Measurements from ENCODE around the gene ZNF726. TPM values are rescaled to one million over a fixed set of nuclear protein-coding genes. Genes with fewer than 3 reads are reported as not detected.

Gene ZNF726
- total RNA-seq (5.6 and 8.3 TPM in 2 replicates), polyA plus RNA-seq (3.9 and 5.6 TPM in 2 replicates), polyA minus RNA-seq (2.3 and 2.5 TPM in 2 replicates)
- 6.0 TPM for total RNA-seq (2013)

DNA sequence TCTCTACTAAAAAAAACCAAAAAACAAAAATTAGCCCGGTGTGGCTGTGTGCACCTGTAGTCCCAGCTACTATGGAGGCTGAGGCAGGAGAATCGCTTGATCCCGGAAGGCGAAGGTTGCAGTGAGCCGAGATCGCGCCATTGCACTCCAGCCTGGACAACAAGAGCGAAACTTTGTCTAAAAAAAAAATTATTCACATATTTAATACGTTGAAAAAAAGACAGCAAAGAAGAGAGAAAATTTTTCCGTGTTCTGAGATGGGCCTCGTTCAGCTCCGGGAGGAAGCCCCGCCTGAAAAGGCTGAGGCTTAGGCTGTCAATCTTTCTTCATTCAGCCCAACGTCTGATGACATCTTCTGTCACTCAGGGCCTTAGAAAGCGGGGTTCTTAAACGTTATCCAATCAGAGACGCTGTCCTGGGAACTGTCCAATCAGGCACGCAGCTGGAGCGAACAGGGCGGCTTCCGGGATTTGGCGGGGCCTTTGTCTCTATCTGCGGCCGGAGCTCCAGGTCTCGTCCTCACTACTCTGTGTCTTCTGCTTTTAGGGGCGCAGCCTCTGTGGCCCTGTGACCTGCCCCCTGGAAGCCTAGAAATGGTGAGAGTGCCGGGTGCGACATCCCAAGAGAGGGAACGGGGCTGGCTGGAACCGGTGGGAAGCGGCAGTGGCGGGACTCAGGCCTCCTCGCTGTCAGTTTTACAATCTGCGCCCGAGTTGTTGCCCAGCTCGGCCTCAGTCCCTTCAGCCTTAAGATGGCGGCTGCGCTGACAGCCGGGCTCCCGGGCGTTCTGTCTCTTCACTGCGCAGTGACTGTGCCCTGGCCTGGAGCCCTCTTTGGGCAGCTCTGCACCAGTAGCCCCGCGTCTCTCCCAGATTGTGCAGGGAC is at the start of gene ZNF726:
TSS of gene ZNF726 (plus strand) at position 485 of the 885 bp plus-strand sequence. CDS start at position 594, 109 bp downstream.
- Histone ChIP-seq H3K4me1 (ENCODE audit: control insufficient read depth in 2 of 2, insufficient read depth in 2 of 2, low read length in 2 of 2) (peaks cover 0 to 7% of the 10 kb centered on the region in 2 donors), H4K20me1 (ENCODE audit: control insufficient read depth, insufficient read depth, low read length, poor library complexity, severe bottlenecking) (no peaks in the 10 kb centered on the region), H3K9ac (ENCODE audit: low read length) (peak within 1 kb of the TSS; percentile 89), H3K36me3 (replicated peaks in 1 of 2; ENCODE audit: control extremely low read depth in 1 of 2, control insufficient read depth in 1 of 2, extremely low read depth in 1 of 2, insufficient read depth in 2 of 2, low read length in 1 of 2) (no peaks in the 10 kb centered on the region), H3K27me3 (replicated peaks in 1 of 4; ENCODE audit: control extremely low read depth in 1 of 4, control insufficient read depth in 3 of 4, insufficient read depth in 4 of 4, low read length in 3 of 4) (no peaks in the 10 kb centered on the region), H3K79me2 (ENCODE audit: control insufficient read depth, insufficient read depth, low read length) (no peaks in the 10 kb centered on the region), H3K9me3 (ENCODE audit: control extremely low read depth in 1 of 3, control insufficient read depth in 2 of 3, insufficient read depth in 1 of 3, low read length in 2 of 3) (peaks cover 0 to 3% (median 0%) of the 10 kb centered on the region in 3 donors), H3K4me2 (replicated peaks; ENCODE audit: low read depth, low read length, poor library complexity, severe bottlenecking) (peak within 1 kb of the TSS; percentile 85), H3K27ac (ENCODE audit: low read length in 2 of 2) (peak within 1 kb of the TSS; percentile 54 to 78), H2AFZ (ENCODE audit: insufficient read depth, low read depth, low read length, poor library complexity, severe bottlenecking) (peak within 1 kb of the TSS; percentile 96), H3K4me3 (ENCODE audit: control extremely low read depth in 1 of 5, extremely low read depth in 1 of 5, insufficient read depth in 1 of 5, low read depth in 2 of 5, low read length in 4 of 5) (peak within 1 kb of the TSS; percentile 44 to 82 (median 69))
- intact Hi-C loops (cut with micrococcal nuclease): loop anchor here (1.0 to 2.0 kb wide), 5 partner anchors 118 to 520 kb away; partner anchors contain the start of genes ZNF254, ZNF681 and ZNF91
- TF ChIP-seq, protein P1, sequence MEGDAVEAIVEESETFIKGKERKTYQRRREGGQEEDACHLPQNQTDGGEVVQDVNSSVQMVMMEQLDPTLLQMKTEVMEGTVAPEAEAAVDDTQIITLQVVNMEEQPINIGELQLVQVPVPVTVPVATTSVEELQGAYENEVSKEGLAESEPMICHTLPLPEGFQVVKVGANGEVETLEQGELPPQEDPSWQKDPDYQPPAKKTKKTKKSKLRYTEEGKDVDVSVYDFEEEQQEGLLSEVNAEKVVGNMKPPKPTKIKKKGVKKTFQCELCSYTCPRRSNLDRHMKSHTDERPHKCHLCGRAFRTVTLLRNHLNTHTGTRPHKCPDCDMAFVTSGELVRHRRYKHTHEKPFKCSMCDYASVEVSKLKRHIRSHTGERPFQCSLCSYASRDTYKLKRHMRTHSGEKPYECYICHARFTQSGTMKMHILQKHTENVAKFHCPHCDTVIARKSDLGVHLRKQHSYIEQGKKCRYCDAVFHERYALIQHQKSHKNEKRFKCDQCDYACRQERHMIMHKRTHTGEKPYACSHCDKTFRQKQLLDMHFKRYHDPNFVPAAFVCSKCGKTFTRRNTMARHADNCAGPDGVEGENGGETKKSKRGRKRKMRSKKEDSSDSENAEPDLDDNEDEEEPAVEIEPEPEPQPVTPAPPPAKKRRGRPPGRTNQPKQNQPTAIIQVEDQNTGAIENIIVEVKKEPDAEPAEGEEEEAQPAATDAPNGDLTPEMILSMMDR (IDR thresholded peaks at IDR 0.05): no peak
- no peak for TF ChIP-seq EZH2 (IDR thresholded peaks at IDR 0.05; ENCODE audit: borderline replicate concordance, insufficient read depth, low read depth, low read length, poor library complexity, severe bottlenecking)
- Mint-ChIP-seq H3K4me3 (peak within 1 kb of the TSS; percentile 95), H3K27me3 (no peaks in the 10 kb centered on the region), H3K4me1 (peaks cover 11% of the 10 kb centered on the region), H3K9me3 (ENCODE audit: insufficient read depth) (no peaks in the 10 kb centered on the region), H3K27ac (peak within 1 kb of the TSS; percentile 86)
- ATAC-seq (ENCODE audit: low read depth): peak; percentile 95
- ChIA-PET CTCF (no interaction called here), POLR2A (interaction anchor here (0.8 to 1.4 kb wide), 2 partner anchors 119 to 172 kb away, joined by 5 to 11 read pairs; partner anchors contain the start of gene ZNF254)
- WGBS (ENCODE audit: insufficient coverage): 7% methylated on average over 36 of the region's 44 CpGs
- DNase-seq: peak; percentile 93

DNA sequence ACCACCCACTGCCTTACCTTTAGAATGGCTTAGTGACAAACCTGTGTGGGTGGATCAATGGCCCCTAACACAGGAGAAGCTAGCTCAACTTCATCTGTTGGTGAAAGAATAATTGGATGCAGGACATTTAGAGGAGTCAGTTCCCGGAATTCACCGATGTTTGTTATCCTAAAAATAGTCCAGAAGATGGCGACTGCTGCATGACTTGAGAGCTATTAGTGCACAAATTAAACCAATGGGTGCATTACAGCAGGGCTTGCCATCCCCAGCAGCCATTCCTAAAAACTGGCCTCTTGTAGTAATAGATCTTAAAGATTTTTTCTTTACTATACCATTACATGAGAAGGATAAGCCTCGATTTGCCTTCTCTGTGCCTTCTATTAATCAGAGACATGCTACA is 46.8 kb upstream of the ZNF726 start:
- H3K4me2 ChIP-seq (replicated peaks; ENCODE audit: low read depth, low read length, poor library complexity, severe bottlenecking): no peak overlapping the region
- ATAC-seq (ENCODE audit: low read depth) (no peak), DNase-seq (no peak)
- H3K27me3 Mint-ChIP-seq: no peaks in the 10 kb centered on the region
- no peak overlapping the region for H3K27ac ChIP-seq (ENCODE audit: low read length in 2 of 2)
- H3K9me3 Mint-ChIP-seq (ENCODE audit: insufficient read depth): peaks cover 9% of the 10 kb centered on the region
- H3K79me2 ChIP-seq (ENCODE audit: control insufficient read depth, insufficient read depth, low read length): no peaks in the 10 kb centered on the region
- no peak overlapping the region for H3K9ac ChIP-seq (ENCODE audit: low read length)
- no peaks in the 10 kb centered on the region for H3K4me1 Mint-ChIP-seq
- H3K27me3 ChIP-seq (replicated peaks in 1 of 4; ENCODE audit: control extremely low read depth in 1 of 4, control insufficient read depth in 3 of 4, insufficient read depth in 4 of 4, low read length in 3 of 4): no peaks in the 10 kb centered on the region
- intact Hi-C loops (cut with micrococcal nuclease): no loop called here
- H3K36me3 ChIP-seq (replicated peaks in 1 of 2; ENCODE audit: control extremely low read depth in 1 of 2, control insufficient read depth in 1 of 2, extremely low read depth in 1 of 2, insufficient read depth in 2 of 2, low read length in 1 of 2): no peaks in the 10 kb centered on the region
- WGBS (ENCODE audit: insufficient coverage): 80% methylated on average over 2 of the region's 4 CpGs
- no peaks in the 10 kb centered on the region for H4K20me1 ChIP-seq (ENCODE audit: control insufficient read depth, insufficient read depth, low read length, poor library complexity, severe bottlenecking)
- no peak overlapping the region for H2AFZ ChIP-seq (ENCODE audit: insufficient read depth, low read depth, low read length, poor library complexity, severe bottlenecking)
- ChIA-PET CTCF (no interaction called here), POLR2A (no interaction called here)
- no peak overlapping the region for H3K4me3 Mint-ChIP-seq
- no peaks in the 10 kb centered on the region for H3K4me1 ChIP-seq (ENCODE audit: control insufficient read depth in 2 of 2, insufficient read depth in 2 of 2, low read length in 2 of 2)
- TF ChIP-seq EZH2 (IDR thresholded peaks at IDR 0.05; ENCODE audit: borderline replicate concordance, insufficient read depth, low read depth, low read length, poor library complexity, severe bottlenecking): no peak
- TF ChIP-seq, protein P1 (IDR thresholded peaks at IDR 0.05): no peak
- peaks cover 0 to 3% (median 0%) of the 10 kb centered on the region in 3 donors for H3K9me3 ChIP-seq (ENCODE audit: control extremely low read depth in 1 of 3, control insufficient read depth in 2 of 3, insufficient read depth in 1 of 3, low read length in 2 of 3)
- no peak overlapping the region for H3K27ac Mint-ChIP-seq
- no peak overlapping the region for H3K4me3 ChIP-seq (ENCODE audit: control extremely low read depth in 1 of 5, extremely low read depth in 1 of 5, insufficient read depth in 1 of 5, low read depth in 2 of 5, low read length in 4 of 5)
